Right lobe of liver (tissue), 6 donors: ENCODE measurements around the gene LHFPL2. TPM values are rescaled to one million over a fixed set of nuclear protein-coding genes. Genes with fewer than 3 reads are reported as not detected.

Source experiments
- ATAC-seq, 4 donors: fragments of 200-7000 bp; cut with Tn5 transposase; one replicate each; pipeline ENCODE4 v1.9.1; 2020; ENCODE audit warnings: mild to moderate bottlenecking in 4 of 4, moderate library complexity in 4 of 4
- DNase-seq, 3 donors: peaks; one replicate each; pipeline ENCODE4 v3.0.0-alpha.2; 2020
- H3K27ac ChIP-seq, 3 donors: fragments of 200-600 bp; one replicate each; pipeline ENCODE4 v1.8.0; 2022
- H3K27me3 ChIP-seq, 2 donors: fragments of 200-600 bp; one replicate each; pipeline ENCODE4 v1.8.0; 2022
- H3K36me3 ChIP-seq, 4 donors: fragments of 200-600 bp; sonication (generic) in 1 of 4; one replicate each; pipeline versions ENCODE4 v1.5.1 to v1.8.0; 2017 to 2022; ENCODE audit warnings: control low read depth in 1 of 4
- H3K4me1 ChIP-seq, 4 donors: fragments of 200-600 bp; sonication (generic) in 1 of 4; one replicate each; pipeline versions ENCODE4 v1.5.1 to v1.8.0; 2017 to 2022; ENCODE audit warnings: control low read depth in 1 of 4
- H3K4me3 ChIP-seq, 3 donors: fragments of 200-600 bp; one replicate each; pipeline ENCODE4 v1.8.0; 2022
- H3K9me3 ChIP-seq, 4 donors: fragments of 200-600 bp; sonication (generic) in 1 of 4; one replicate each; pipeline versions ENCODE4 v1.5.1 to v1.8.0; 2017 to 2022; ENCODE audit warnings: control low read depth in 1 of 4
- POLR2A ChIP-seq: fragments of 450-650 bp; IDR thresholded peaks from one replicate; pipeline ENCODE4 v1.6.1; 2017; ENCODE audit warnings: antibody characterized with exemption, mild to moderate bottlenecking
- WGBS: methylation state at CpG from one replicate; pipeline ENCODE4 v1.1.6; 2018; ENCODE audit warnings: low coverage, low lambda C conversion rate; ENCODE audit not compliant: insufficient coverage; ENCODE audit errors: missing lambda C conversion rate; 5-methylcytosine and 5-hydroxymethylcytosine counted together
- intact Hi-C, 2 donors: fragments of 100-400 bp; cut with DNase I; formaldehyde crosslinking; loops; one replicate each; pipeline versions ENCODE4 v1.11.2 to v1.14.1; 2022
- total RNA-seq, 6 experiments: library from RNA; depleted of rRNA in 2 of 6; stranded (reverse); fragments of >200 nt in 2 of 6; fragmentation: NEBNext Ultra II Directional in 3 of 6; extraction: Animal tissue kit (Norgen Biotek cat#: 25700) in 3 of 6; gene quantifications; one replicate each; pipeline versions ENCODE4 v1.1.0 to v1.2.4, GENCODE V29; 2016 to 2023
- TF ChIP-seq, protein P1 (sequence below), 4 donors: fragments of 200-600 bp in 3 of 4; fragments of 450-650 bp in 1 of 4; IDR thresholded peaks; one replicate each; pipeline versions ENCODE4 v1.5.1 to v1.8.0; 2016 to 2022; ENCODE audit warnings: antibody characterized with exemption in 4 of 4, mild to moderate bottlenecking in 2 of 4
- donor health status: DM: no; HTN: yes; CAD: no.
- donor health status: DM: no; HTN: no; CAD: no.
- donor health status: DM: no; HTN: no; CAD: no.
- donor health status: DM: no; HTN: yes; CAD: no.
- donor health status: DM: no; HTN: yes; CAD: no.

The LHFPL2 gene
- total RNA-seq, 6 experiments from 2014 or later: 2.6 to 11.8 (median 4.3) TPM

DNA sequence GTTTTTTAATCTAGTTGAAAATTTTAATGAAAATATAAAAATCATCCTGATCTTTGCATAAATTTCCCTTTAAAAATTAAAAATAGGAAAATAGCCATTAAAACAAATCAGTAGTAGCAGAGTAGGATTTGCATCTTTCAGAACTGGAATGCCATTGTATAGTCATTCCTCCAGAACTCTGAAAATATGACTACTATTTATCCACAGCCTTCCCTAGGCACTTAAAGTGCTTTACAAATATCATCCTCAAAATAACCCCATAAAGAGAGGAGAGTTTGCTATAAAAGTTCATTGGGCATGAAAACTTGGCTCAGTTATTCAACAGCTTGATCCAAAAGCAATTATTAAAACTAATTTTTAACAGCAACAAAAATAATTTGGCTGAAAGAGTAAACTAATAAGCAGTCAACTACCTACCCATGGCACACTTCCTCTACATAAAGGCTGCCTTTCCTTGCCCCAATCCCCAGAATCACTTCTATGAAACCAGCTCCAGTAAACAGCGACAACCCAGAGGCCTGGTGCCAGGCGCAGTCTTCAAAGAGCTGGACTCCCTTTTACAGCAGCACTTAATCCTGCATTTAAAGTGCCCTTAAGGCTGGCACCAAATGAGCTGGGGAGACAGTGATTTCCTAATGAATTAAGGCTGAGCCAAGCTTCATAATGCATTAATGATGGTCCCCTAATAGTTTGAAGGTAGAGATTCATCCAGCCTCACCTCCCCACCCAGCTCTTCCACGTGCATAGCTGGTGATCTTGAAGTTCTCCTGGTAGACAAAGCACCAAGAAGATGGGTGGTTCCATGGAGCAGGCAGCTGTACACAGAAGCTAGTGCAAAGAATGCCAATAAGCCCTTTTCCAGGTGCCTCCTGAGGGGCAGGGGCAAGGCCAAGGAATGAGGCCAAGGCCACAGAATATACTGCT, 36.1 kb downstream of the LHFPL2 start:
- Histone ChIP-seq H3K4me3 (no peak overlapping the region), H3K27ac (no peak overlapping the region), H3K27me3 (no peaks in the 10 kb centered on the region), H3K4me1 (no peaks in the 10 kb centered on the region), H3K36me3 (no peaks in the 10 kb centered on the region), H3K9me3 (no peaks in the 10 kb centered on the region)
- ATAC-seq: no peak
- intact Hi-C loops: no loop called here
- TF ChIP-seq, protein P1, sequence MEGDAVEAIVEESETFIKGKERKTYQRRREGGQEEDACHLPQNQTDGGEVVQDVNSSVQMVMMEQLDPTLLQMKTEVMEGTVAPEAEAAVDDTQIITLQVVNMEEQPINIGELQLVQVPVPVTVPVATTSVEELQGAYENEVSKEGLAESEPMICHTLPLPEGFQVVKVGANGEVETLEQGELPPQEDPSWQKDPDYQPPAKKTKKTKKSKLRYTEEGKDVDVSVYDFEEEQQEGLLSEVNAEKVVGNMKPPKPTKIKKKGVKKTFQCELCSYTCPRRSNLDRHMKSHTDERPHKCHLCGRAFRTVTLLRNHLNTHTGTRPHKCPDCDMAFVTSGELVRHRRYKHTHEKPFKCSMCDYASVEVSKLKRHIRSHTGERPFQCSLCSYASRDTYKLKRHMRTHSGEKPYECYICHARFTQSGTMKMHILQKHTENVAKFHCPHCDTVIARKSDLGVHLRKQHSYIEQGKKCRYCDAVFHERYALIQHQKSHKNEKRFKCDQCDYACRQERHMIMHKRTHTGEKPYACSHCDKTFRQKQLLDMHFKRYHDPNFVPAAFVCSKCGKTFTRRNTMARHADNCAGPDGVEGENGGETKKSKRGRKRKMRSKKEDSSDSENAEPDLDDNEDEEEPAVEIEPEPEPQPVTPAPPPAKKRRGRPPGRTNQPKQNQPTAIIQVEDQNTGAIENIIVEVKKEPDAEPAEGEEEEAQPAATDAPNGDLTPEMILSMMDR (IDR thresholded peaks at IDR 0.05): no peak
- no peak for TF ChIP-seq POLR2A
- DNase-seq: no peak
- 77% methylated on average over 3 of the region's 3 CpGs for WGBS

DNA sequence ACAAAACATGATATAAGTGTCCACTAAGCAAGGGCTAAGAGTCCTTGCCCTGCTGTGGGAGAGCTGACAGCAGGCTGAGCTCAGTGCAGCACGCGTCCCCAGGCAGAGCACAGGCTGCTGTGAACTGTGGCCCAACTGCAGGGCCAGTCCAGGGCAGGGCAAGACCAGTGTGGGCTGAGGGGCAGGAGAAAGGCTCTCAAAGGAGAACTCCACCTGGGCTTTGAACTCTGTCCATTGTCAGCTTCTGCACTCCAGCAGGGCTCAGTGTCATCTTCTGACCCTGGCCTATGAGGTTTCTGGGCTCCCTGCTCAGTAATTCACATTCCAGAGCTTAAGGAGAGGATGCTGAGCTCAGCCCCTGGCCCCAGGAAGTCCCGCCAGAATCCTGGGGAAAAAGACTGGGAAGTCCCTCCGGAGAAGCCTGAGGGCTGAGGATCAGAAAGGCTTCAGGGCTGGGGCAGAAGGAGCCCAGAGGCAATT, 37.4 kb downstream of the LHFPL2 start:
- intact Hi-C loops: no loop called here
- H3K4me1 ChIP-seq: no peaks in the 10 kb centered on the region
- H3K27me3 ChIP-seq: no peaks in the 10 kb centered on the region
- DNase-seq (no peak), ATAC-seq (no peak)
- no peak overlapping the region for H3K4me3 ChIP-seq
- no peaks in the 10 kb centered on the region for H3K36me3 ChIP-seq
- no peak overlapping the region for H3K27ac ChIP-seq
- H3K9me3 ChIP-seq: no peaks in the 10 kb centered on the region
- 14% methylated on average over 1 of the region's 4 CpGs for WGBS
- TF ChIP-seq POLR2A: no peak
- TF ChIP-seq, protein P1 (IDR thresholded peaks at IDR 0.05): no peak

DNA sequence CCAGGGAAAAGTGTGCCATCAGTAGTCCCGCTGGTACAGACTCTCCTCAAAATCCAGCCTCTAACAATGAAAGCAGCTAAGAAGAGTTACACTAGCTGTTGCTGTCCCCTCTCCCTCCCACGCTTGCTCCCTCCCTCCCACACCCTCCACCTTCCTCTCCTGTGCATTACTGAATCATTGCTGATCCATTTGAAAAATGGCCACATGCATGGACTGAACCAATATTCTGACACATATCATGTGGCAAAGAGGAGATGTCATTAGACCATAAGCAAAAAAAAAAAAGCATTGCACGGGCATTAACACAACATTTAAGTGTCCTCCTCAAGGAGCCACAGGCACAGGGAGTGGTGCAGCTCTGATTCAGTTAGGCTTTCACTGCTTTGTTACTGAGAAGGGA, 37.9 kb downstream of the LHFPL2 start:
- WGBS: 68% methylated on average over 2 of the region's 3 CpGs
- Histone ChIP-seq H3K27me3 (no peaks in the 10 kb centered on the region), H3K4me1 (no peaks in the 10 kb centered on the region), H3K9me3 (no peaks in the 10 kb centered on the region), H3K4me3 (no peak overlapping the region), H3K27ac (no peak overlapping the region), H3K36me3 (no peaks in the 10 kb centered on the region)
- no peak for TF ChIP-seq POLR2A
- TF ChIP-seq, protein P1 (IDR thresholded peaks at IDR 0.05): no peak
- DNase-seq: no peak
- intact Hi-C loops: no loop called here
- ATAC-seq: no peak

DNA sequence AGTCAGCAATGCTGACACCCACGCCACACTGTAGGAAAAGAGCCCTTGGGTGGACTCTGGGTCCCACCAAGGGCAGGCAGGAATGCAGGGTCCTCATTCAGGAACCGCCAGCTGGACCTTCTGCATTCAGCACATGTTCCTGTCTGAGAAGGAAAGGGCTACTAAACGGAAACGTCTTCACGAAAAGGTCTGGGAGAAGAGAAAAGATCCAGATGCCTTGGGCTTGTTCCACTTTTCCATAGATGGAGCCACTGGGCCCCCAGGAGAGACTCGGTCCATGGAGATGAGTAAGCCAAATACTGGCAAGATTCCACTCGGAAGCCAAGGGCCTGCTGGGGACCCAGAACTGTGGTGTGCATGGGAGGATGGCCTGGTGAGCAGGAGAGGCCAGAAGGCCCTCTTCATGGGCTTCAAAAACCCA, 38.4 kb downstream of the LHFPL2 start:
- Histone ChIP-seq H3K4me3 (no peak overlapping the region), H3K36me3 (no peaks in the 10 kb centered on the region), H3K4me1 (no peaks in the 10 kb centered on the region), H3K27ac (no peak overlapping the region), H3K9me3 (no peaks in the 10 kb centered on the region), H3K27me3 (no peaks in the 10 kb centered on the region)
- DNase-seq: no peak
- intact Hi-C loops: no loop called here
- no peak for ATAC-seq
- 100% methylated on average over 1 of the region's 7 CpGs for WGBS
- no peak for TF ChIP-seq POLR2A
- TF ChIP-seq, protein P1 (IDR thresholded peaks at IDR 0.05): no peak
